ENCODE measurements around the gene KLHL5. TPM values are rescaled to one million over a fixed set of nuclear protein-coding genes. Genes with fewer than 3 reads are reported as not detected.

The KLHL5 gene
- total and polyA plus RNA-seq, 2 of the 4 experiments (the other 2 are of a cell fraction): 58.8 to 97.7 TPM

DNA sequence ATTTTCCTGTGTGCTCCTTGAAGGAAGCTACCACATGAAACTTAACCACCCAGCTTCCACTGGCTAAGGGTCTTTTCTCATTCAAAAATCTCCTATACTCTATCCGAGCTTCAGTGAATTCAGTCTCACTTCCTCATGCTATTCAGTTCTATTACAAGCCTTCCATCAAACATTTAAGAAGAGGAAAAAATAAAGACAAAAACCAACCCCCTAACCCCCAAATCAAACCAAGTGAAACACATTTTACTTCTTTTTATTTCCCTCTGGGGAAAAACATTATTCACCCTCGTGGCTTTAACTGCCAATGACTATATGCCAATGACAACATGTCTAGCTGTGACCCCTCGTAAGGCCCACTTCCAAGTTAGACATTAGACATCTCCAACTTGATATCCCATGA lies 104.1 kb downstream of the KLHL5 start:
- Histone ChIP-seq H2BK20ac (ENCODE audit: low read depth, low read length) (no peak overlapping the region), H4K91ac (ENCODE audit: insufficient read depth, low read depth, low read length) (no peak overlapping the region), H3K79me1 (ENCODE audit: low read depth in 1 of 2, low read length in 2 of 2) (no peaks in the 10 kb centered on the region), H4K5ac (ENCODE audit: low read depth, low read length) (no peak overlapping the region), H3K4me2 (ENCODE audit: low read depth, low read length) (no peak overlapping the region), H3K4me1 (ENCODE audit: control insufficient read depth, insufficient read depth, low read length) (no peaks in the 10 kb centered on the region), H3K56ac (ENCODE audit: extremely low read depth, insufficient read depth, low read length) (no peak overlapping the region), H2BK5ac (ENCODE audit: low read depth, low read length, poor library complexity, severe bottlenecking) (no peak overlapping the region), H4K8ac (ENCODE audit: low read depth in 2 of 2, low read length in 2 of 2) (no peak overlapping the region), H3K4me3 (ENCODE audit: insufficient read depth, low read depth, low read length) (no peak overlapping the region), H2AFZ (replicated peaks; ENCODE audit: low read length, poor library complexity) (no peak overlapping the region), H3K9me1 (ENCODE audit: insufficient read depth, low read length) (no peaks in the 10 kb centered on the region), H2BK15ac (ENCODE audit: low read depth, low read length) (no peak overlapping the region), H4K20me1 (ENCODE audit: insufficient read depth, low read length) (no peaks in the 10 kb centered on the region), H3K36me3 (ENCODE audit: control insufficient read depth, insufficient read depth, low read length) (no peaks in the 10 kb centered on the region), H3K14ac (replicated peaks; ENCODE audit: low read depth, low read length) (no peak overlapping the region), H3K27me3 (ENCODE audit: control insufficient read depth, insufficient read depth, low read length) (no peaks in the 10 kb centered on the region), H2AK9ac (replicated peaks; ENCODE audit: low read depth, low read length, poor library complexity) (no peak overlapping the region), H3K9me3 (ENCODE audit: control insufficient read depth, insufficient read depth, low read length) (peaks cover 2% of the 10 kb centered on the region; the same call in 1 of the 2 replicates), H2AK5ac (ENCODE audit: low read depth, low read length) (no peak overlapping the region), H3K23ac (ENCODE audit: low read depth, low read length) (no peak overlapping the region), H3K18ac (ENCODE audit: low read depth, low read length) (no peak overlapping the region), H3K4ac (ENCODE audit: low read depth, low read length) (no peak overlapping the region), H2BK120ac (ENCODE audit: low read depth, low read length) (no peak overlapping the region), H3K27ac (ENCODE audit: insufficient read depth, low read length) (no peak overlapping the region), H3K9ac (ENCODE audit: low read depth, low read length) (no peak overlapping the region)
- dilution Hi-C loops (cut with HindIII; ENCODE audit: low sequenced_read_pairs, unreplicated experiment) (no loop called here), in situ Hi-C loops (cut with MboI; ENCODE audit: low sequenced_read_pairs) (no loop called here), intact Hi-C loops (cut with micrococcal nuclease) (no loop called here)
- ATAC-seq (ENCODE audit: low read depth) (no peak), DNase-seq (no peak)
- CTCF ChIA-PET: no interaction called here
- POLR2A ChIA-PET (ENCODE audit: unreplicated experiment): no interaction called here
- BruUV-seq (replicated peaks): no TSS peak
- TF ChIP-seq SMC3 (IDR thresholded peaks at IDR 0.05; ENCODE audit: low read depth, low read length): no peak
- no peak for TF ChIP-seq CHD1 (IDR thresholded peaks at IDR 0.05; ENCODE audit: low read depth, low read length)
- TF ChIP-seq, protein P1, sequence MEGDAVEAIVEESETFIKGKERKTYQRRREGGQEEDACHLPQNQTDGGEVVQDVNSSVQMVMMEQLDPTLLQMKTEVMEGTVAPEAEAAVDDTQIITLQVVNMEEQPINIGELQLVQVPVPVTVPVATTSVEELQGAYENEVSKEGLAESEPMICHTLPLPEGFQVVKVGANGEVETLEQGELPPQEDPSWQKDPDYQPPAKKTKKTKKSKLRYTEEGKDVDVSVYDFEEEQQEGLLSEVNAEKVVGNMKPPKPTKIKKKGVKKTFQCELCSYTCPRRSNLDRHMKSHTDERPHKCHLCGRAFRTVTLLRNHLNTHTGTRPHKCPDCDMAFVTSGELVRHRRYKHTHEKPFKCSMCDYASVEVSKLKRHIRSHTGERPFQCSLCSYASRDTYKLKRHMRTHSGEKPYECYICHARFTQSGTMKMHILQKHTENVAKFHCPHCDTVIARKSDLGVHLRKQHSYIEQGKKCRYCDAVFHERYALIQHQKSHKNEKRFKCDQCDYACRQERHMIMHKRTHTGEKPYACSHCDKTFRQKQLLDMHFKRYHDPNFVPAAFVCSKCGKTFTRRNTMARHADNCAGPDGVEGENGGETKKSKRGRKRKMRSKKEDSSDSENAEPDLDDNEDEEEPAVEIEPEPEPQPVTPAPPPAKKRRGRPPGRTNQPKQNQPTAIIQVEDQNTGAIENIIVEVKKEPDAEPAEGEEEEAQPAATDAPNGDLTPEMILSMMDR (conservative IDR thresholded peaks at IDR 0.05; ENCODE audit: low read depth, low read length): no peak
- no peak for TF ChIP-seq CEBPB (IDR thresholded peaks at IDR 0.05; ENCODE audit: low read depth, low read length)
- TF ChIP-seq RAD21 (IDR thresholded peaks at IDR 0.05; ENCODE audit: low read length): no peak
- TF ChIP-seq MXI1 (IDR thresholded peaks at IDR 0.05; ENCODE audit: borderline replicate concordance, low read depth, low read length): no peak
- TF ChIP-seq, protein P2, sequence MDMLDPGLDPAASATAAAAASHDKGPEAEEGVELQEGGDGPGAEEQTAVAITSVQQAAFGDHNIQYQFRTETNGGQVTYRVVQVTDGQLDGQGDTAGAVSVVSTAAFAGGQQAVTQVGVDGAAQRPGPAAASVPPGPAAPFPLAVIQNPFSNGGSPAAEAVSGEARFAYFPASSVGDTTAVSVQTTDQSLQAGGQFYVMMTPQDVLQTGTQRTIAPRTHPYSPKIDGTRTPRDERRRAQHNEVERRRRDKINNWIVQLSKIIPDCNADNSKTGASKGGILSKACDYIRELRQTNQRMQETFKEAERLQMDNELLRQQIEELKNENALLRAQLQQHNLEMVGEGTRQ (IDR thresholded peaks at IDR 0.05; ENCODE audit: low read depth, low read length): no peak
- TF ChIP-seq, protein P3, sequence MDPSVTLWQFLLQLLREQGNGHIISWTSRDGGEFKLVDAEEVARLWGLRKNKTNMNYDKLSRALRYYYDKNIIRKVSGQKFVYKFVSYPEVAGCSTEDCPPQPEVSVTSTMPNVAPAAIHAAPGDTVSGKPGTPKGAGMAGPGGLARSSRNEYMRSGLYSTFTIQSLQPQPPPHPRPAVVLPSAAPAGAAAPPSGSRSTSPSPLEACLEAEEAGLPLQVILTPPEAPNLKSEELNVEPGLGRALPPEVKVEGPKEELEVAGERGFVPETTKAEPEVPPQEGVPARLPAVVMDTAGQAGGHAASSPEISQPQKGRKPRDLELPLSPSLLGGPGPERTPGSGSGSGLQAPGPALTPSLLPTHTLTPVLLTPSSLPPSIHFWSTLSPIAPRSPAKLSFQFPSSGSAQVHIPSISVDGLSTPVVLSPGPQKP (IDR thresholded peaks at IDR 0.05; ENCODE audit: borderline replicate concordance, low read depth, low read length): no peak
- TF ChIP-seq POLR2A (IDR thresholded peaks at IDR 0.05; ENCODE audit: low read depth, low read length): no peak
- TF ChIP-seq BHLHE40 (IDR thresholded peaks at IDR 0.05; ENCODE audit: low read depth, low read length): no peak
- TF ChIP-seq RCOR1 (IDR thresholded peaks at IDR 0.05; ENCODE audit: insufficient replicate concordance, low read length): no peak
- TF ChIP-seq MAFK (IDR thresholded peaks at IDR 0.05; ENCODE audit: low read depth, low read length): no peak
- TF ChIP-seq NFE2L2 (IDR thresholded peaks at IDR 0.05; ENCODE audit: low read depth, low read length): no peak
- TF ChIP-seq RFX5 (IDR thresholded peaks at IDR 0.05; ENCODE audit: low read depth, low read length): no peak
- TF ChIP-seq FOS (IDR thresholded peaks at IDR 0.05; ENCODE audit: low read depth, low read length): no peak
- TF ChIP-seq MAZ (IDR thresholded peaks at IDR 0.05; ENCODE audit: borderline replicate concordance, low read depth, low read length): no peak
- 61% methylated on average over 3 of the region's 3 CpGs; no CpG with 5 or more reads in 1 of the 2 experiments for WGBS, 2 experiments (ENCODE audit: extremely low coverage in 2 of 2, insufficient read length in 1 of 2)

Measured in IMR-90 (cell line).